Fibroblast of lung (primary cell): ENCODE data around the gene LPCAT3.

Source experiments
- CTCF ChIP-seq, 2 donors: IDR thresholded peaks in 1 of 2; conservative IDR thresholded peaks in 1 of 2; 1 replicate in 1 of 2; 2 replicates in 1 of 2; pipeline ENCODE4 v1.5.1; 2011 to 2012; ENCODE audit warnings: low read length in 2 of 2, control low read depth in 1 of 2, inconsistent platforms in 1 of 2, low read depth in 1 of 2, mild to moderate bottlenecking in 1 of 2
- EZH2 ChIP-seq: IDR thresholded peaks from 2 replicates; pipeline ENCODE4 v1.5.1; 2012; ENCODE audit warnings: low read length, control low read depth, mild to moderate bottlenecking; ENCODE audit errors: missing control alignments

GRCh38 chr12:6968426-6968825 is 49.9 kb downstream of the LPCAT3 start:
- no peak for TF ChIP-seq CTCF (conservative IDR thresholded peaks at IDR 0.05 in 1 of 2, IDR thresholded peaks at IDR 0.05 in 1 of 2; ENCODE audit: low read depth in 1 of 2, low read length in 2 of 2)
- TF ChIP-seq EZH2 = no peak
